Measurements from ENCODE around the gene KRTAP10-4.

The KRTAP10-4 gene

GRCh38 chr21:44623575-44623974 is 50.0 kb downstream of the KRTAP10-4 start:
- H2BK120ac ChIP-seq (ENCODE audit: low read depth, low read length): no peak overlapping the region
- no peak overlapping the region for H2BK12ac ChIP-seq (ENCODE audit: low read length)
- no peak overlapping the region for H3K14ac ChIP-seq (ENCODE audit: low read length)
- no peak overlapping the region for H3K4ac ChIP-seq (ENCODE audit: low read length)
- H2BK5ac ChIP-seq (ENCODE audit: low read length): no peak overlapping the region
- H2BK15ac ChIP-seq (ENCODE audit: low read length): no peak overlapping the region
- no peak overlapping the region for H3K27ac ChIP-seq (replicated peaks; ENCODE audit: low read length)
- peaks cover 8 to 10% of the 10 kb centered on the region in 2 donors for H3K9me3 ChIP-seq (replicated peaks in 1 of 2; ENCODE audit: control insufficient read depth in 2 of 2, insufficient read depth in 1 of 2, low read depth in 1 of 2, low read length in 2 of 2)
- H2AFZ ChIP-seq (ENCODE audit: low read length): no peak overlapping the region
- no peak for DNase-seq (ENCODE audit: low spot score)
- H3K4me1 ChIP-seq (ENCODE audit: control insufficient read depth in 2 of 2, insufficient read depth in 1 of 2, low read depth in 1 of 2, low read length in 2 of 2): no peaks in the 10 kb centered on the region
- no peak overlapping the region for H3K9ac ChIP-seq (ENCODE audit: low read depth, low read length, poor library complexity)
- no peaks in the 10 kb centered on the region for H3K36me3 ChIP-seq (replicated peaks in 1 of 2; ENCODE audit: control insufficient read depth in 2 of 2, insufficient read depth in 2 of 2, low read length in 2 of 2)
- no peak overlapping the region for H4K8ac ChIP-seq (ENCODE audit: low read depth, low read length)
- no peak overlapping the region for H2AK5ac ChIP-seq (ENCODE audit: low read depth, low read length)
- H3K4me3 ChIP-seq (ENCODE audit: low read length in 2 of 2): no peak overlapping the region
- H3K27me3 ChIP-seq (ENCODE audit: control insufficient read depth in 3 of 3, insufficient read depth in 3 of 3, low read depth in 1 of 3, low read length in 3 of 3): no peaks in the 10 kb centered on the region
- H4K91ac ChIP-seq (ENCODE audit: low read depth, low read length, poor library complexity): no peak overlapping the region
- H3K18ac ChIP-seq (ENCODE audit: low read length): no peak overlapping the region
- H3K79me1 ChIP-seq (ENCODE audit: low read depth, low read length): no peaks in the 10 kb centered on the region
- no peak overlapping the region for H3K4me2 ChIP-seq (ENCODE audit: insufficient read depth, low read length, poor library complexity, severe bottlenecking)
- no peak overlapping the region for H3K23ac ChIP-seq (ENCODE audit: low read depth, low read length, poor library complexity)

Data from neuronal stem cell (in vitro differentiated cells).